Measurements from ENCODE around the gene EPHB4.

DNA sequence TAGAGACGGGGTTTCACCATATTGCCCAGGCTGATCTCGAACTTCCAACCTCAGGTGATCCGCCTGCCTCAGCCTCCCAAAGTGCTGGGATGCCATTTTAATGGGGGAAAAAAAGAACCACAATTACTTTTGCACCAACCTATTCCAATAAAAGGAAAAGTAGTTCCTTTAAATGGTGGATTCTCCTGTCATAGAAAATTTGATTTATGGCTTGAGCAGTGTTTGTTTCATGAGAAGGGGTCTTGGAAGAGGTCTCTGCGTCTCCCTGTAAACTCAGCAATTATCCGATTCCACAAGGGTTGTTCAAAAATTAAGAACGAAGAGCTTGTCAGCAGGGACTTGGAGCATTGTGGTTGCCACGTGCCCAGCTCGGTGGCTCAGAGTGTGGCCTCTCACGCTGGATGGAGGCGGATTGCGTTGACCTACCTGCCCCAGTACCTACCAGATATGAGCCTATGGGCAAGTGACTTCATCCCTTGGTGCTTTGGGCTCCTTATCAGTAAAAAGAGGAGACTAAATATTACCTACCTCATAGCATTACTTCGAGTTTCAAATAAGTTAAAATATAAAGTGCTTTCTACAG, 37.0 kb upstream of the EPHB4 start:
- TF ChIP-seq, protein P1, sequence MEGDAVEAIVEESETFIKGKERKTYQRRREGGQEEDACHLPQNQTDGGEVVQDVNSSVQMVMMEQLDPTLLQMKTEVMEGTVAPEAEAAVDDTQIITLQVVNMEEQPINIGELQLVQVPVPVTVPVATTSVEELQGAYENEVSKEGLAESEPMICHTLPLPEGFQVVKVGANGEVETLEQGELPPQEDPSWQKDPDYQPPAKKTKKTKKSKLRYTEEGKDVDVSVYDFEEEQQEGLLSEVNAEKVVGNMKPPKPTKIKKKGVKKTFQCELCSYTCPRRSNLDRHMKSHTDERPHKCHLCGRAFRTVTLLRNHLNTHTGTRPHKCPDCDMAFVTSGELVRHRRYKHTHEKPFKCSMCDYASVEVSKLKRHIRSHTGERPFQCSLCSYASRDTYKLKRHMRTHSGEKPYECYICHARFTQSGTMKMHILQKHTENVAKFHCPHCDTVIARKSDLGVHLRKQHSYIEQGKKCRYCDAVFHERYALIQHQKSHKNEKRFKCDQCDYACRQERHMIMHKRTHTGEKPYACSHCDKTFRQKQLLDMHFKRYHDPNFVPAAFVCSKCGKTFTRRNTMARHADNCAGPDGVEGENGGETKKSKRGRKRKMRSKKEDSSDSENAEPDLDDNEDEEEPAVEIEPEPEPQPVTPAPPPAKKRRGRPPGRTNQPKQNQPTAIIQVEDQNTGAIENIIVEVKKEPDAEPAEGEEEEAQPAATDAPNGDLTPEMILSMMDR (IDR thresholded peaks at IDR 0.05), result no peak
- TF ChIP-seq POLR2A (IDR thresholded peaks at IDR 0.05), result no peak
